ENCODE data around the gene ATRAID. TPM values are rescaled to one million over a fixed set of nuclear protein-coding genes. Genes with fewer than 3 reads are reported as not detected.
A peak's percentile ranks its signal among the peaks of the same experiment; 100 is the strongest.

ATRAID gene
- total RNA-seq, 4 donors from 2014 or later = 107 to 210 (median 124) TPM

DNA sequence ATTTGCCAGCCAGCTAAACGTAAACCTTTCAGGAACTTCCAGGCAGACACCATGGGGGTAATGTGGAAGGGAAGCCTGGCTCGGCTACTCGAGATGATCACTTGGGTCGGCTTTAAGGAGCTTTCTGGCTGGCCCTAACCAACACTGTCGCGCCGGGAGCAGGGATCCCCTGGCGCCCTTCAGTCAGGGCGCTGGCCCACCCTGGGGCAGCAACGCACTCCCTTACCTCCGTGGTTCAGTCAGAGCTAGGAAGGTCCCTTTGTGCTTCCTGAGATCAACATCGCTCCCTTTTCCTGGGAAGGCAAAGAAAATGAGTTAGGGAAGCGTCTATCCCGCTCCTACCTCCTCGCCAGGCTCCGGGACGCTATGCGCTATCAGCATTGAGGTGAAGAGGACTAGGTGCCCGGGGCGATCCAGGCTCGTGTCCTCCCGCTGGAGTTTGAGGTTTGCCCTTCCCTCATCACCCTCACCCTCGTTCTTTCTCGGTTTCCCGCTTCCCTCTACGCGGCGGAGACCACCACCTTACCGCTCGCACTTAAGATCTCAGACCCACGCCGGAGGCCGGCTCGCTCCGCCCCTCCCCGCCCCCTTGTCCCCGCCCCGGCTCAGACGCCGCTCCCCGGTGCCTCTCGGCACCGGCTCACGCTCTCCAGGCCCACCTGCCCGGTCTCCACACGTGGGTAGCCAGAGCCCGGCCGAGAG is 449 bp upstream of the ATRAID start:
- Histone ChIP-seq H3K9me3 (no peaks in the 10 kb centered on the region), H3K36me3 (peaks cover 5 to 51% (median 7%) of the 10 kb centered on the region in 3 donors), H3K27ac (peak overlapping the region; percentile 89 to 98 (median 98)), H3K27me3 (no peaks in the 10 kb centered on the region), H3K4me3 (peak overlapping the region; percentile 69 to 95 (median 84)), H3K4me1 (peaks cover 0 to 29% (median 9%) of the 10 kb centered on the region in 4 donors)
- TF ChIP-seq POLR2A (IDR thresholded peaks at IDR 0.05) (no peak), EP300 (IDR thresholded peaks at IDR 0.05) (no peak)
- TF ChIP-seq, protein P1, sequence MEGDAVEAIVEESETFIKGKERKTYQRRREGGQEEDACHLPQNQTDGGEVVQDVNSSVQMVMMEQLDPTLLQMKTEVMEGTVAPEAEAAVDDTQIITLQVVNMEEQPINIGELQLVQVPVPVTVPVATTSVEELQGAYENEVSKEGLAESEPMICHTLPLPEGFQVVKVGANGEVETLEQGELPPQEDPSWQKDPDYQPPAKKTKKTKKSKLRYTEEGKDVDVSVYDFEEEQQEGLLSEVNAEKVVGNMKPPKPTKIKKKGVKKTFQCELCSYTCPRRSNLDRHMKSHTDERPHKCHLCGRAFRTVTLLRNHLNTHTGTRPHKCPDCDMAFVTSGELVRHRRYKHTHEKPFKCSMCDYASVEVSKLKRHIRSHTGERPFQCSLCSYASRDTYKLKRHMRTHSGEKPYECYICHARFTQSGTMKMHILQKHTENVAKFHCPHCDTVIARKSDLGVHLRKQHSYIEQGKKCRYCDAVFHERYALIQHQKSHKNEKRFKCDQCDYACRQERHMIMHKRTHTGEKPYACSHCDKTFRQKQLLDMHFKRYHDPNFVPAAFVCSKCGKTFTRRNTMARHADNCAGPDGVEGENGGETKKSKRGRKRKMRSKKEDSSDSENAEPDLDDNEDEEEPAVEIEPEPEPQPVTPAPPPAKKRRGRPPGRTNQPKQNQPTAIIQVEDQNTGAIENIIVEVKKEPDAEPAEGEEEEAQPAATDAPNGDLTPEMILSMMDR (IDR thresholded peaks at IDR 0.05) = no peak
- DNase-seq (ENCODE audit: low spot score in 2 of 2) = peak; percentile 9 to 36
- WGBS, 2 donors = 2 to 3% methylated on average over 43 to 48 of the region's 48 CpGs

DNA sequence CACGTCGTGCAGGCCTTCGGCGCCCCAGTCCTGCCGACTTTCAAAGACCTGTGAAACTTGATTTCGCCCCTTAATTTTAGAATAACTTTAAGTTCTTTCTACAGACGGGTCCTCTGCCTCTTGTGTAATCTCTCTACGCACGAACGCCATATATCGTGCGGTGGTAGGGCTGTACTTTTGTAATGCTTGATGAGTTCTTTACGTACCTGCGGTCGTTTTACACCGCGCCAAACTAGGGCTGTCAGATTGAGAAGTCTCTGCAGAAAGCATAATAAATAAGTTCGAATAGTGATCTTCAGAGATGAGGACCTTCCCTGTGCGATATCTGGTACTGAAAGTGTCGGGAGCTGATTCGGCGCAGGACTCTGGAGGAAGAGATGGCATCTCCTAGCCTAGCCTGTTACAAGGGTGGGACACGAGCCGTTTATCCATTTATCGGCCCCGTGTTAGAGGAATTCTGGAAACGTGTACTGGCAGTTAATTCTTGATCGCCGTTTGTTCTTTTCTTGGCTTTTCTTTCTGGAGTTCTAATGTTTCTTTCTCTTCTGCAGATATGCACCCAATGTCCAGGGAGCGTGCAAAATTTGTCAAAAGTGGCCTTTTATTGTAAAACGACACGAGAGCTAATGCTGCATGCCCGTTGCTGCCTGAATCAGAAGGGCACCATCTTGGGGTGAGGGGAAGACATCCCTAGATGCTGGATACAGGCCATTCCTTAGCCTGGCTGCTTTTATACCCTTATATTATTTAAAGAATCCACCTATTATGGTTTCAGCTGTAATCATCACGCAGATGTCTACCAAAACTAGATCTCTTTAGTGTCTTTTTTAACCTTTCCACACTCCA is 1.0 kb downstream of the ATRAID start:
- Histone ChIP-seq H3K4me3 (peak overlapping the region; percentile 69 to 95 (median 84)), H3K27me3 (no peaks in the 10 kb centered on the region), H3K4me1 (peaks cover 0 to 40% (median 10%) of the 10 kb centered on the region in 4 donors), H3K27ac (peak overlapping the region; percentile 89 to 98 (median 98)), H3K36me3 (peaks cover 0 to 39% (median 7%) of the 10 kb centered on the region in 3 donors), H3K9me3 (no peaks in the 10 kb centered on the region)
- TF ChIP-seq POLR2A (IDR thresholded peaks at IDR 0.05) (no peak), EP300 (IDR thresholded peaks at IDR 0.05) (no peak)
- DNase-seq (ENCODE audit: low spot score in 2 of 2) = peak in 1 of 2 donors; percentile 26
- 7 to 8% methylated on average over 34 of the region's 34 CpGs for WGBS, 2 donors

DNA sequence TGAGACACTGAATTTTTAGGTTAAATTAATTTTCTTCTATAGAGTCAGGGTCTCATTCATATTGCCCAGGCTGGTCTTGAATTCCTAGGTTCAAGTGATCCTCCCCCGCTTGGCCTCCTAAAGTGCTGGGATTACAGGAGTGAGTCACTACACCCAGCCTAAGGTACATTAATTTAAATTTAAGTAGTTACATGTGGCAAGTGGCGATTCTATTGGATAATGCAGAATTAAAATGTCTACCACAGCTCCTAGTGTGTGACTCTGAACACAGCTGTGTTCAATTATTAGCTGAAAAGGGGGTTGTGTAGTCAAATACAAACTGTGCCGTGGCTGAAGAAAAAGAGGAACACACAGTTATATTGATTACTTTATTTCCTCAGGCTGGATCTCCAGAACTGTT is 3.1 kb downstream of the ATRAID start:
- 79 to 87% methylated on average over 3 of the region's 3 CpGs for WGBS, 2 donors
- Histone ChIP-seq H3K27me3 (no peaks in the 10 kb centered on the region), H3K27ac (no peak overlapping the region), H3K36me3 (peaks cover 0 to 29% (median 7%) of the 10 kb centered on the region in 3 donors), H3K9me3 (no peaks in the 10 kb centered on the region), H3K4me3 (no peak overlapping the region), H3K4me1 (peaks cover 0 to 49% (median 12%) of the 10 kb centered on the region in 4 donors)
- DNase-seq (ENCODE audit: low spot score in 2 of 2) = no peak
- TF ChIP-seq, protein P1 (IDR thresholded peaks at IDR 0.05) = no peak
- TF ChIP-seq EP300 (IDR thresholded peaks at IDR 0.05) = no peak
- TF ChIP-seq POLR2A (IDR thresholded peaks at IDR 0.05) = no peak

DNA sequence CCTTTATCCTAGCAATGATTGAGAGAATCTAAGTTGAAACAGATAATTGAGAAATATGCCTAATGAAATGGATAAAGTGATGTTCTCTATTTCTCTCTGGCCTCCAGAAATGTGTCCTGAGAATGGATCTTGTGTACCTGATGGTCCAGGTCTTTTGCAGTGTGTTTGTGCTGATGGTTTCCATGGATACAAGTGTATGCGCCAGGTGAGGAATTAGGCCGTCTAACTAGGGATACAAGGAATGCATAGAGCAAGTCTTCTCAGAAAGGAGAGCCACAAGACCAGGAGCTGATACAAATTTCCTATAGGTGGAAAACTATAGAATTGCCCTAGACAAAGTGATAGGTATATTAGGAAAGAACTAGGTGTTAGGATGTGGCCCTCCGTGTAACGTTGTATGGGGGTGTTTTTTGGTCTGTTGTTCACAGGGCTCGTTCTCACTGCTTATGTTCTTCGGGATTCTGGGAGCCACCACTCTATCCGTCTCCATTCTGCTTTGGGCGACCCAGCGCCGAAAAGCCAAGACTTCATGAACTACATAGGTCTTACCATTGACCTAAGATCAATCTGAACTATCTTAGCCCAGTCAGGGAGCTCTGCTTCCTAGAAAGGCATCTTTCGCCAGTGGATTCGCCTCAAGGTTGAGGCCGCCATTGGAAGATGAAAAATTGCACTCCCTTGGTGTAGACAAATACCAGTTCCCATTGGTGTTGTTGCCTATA is 4.7 kb downstream of the ATRAID start:
- Histone ChIP-seq H3K4me1 (peaks cover 0 to 38% (median 6%) of the 10 kb centered on the region in 4 donors), H3K27me3 (no peaks in the 10 kb centered on the region), H3K9me3 (no peaks in the 10 kb centered on the region), H3K4me3 (peak overlapping the region; percentile 42 to 78 (median 57)), H3K36me3 (peaks cover 0 to 44% (median 7%) of the 10 kb centered on the region in 3 donors), H3K27ac (peak overlapping the region in 3 of 4 donors; percentile 55 to 84 (median 70))
- TF ChIP-seq EP300 (IDR thresholded peaks at IDR 0.05) (no peak), POLR2A (IDR thresholded peaks at IDR 0.05) (no peak)
- TF ChIP-seq, protein P1 (IDR thresholded peaks at IDR 0.05) = no peak
- DNase-seq (ENCODE audit: low spot score in 2 of 2) = no peak
- 83% methylated on average over 13 of the region's 13 CpGs for WGBS, 2 donors
